HG02973 (cell line): Measurements from ENCODE around the gene UBR3.

Experiments used
- ATAC-seq: cut with Tn5 transposase; IDR thresholded peaks from one replicate; pipeline ENCODE4 v1.9.1; 2021; ENCODE audit warnings: moderate library complexity; ENCODE audit not compliant: unreplicated experiment

Gene UBR3

GRCh38 chr2:170039401-170040172, 212.3 kb downstream of the UBR3 start:
- ATAC-seq, result no peak

GRCh38 chr2:170044751-170045478, 217.7 kb downstream of the UBR3 start:
- ATAC-seq, result no peak

GRCh38 chr2:170047331-170048065, 220.2 kb downstream of the UBR3 start:
- ATAC-seq, result no peak

DNA sequence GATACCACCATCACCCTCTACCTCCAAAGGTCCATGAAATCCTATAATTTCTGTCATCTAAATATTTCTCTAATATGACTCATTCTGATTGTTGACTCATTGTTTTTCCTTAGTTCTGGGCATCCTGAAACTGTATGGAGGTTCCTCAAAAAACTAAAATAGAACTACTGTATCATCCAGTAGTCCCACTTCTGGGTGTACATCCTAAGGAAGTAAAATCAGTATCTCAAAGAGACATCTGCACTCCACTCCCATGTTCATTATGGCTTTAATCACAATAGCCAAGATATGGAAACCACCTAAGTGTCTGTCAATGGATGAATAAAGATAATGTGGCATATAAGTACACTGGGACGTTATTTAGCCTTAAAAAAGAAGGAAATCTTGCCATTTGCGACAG, 224.9 kb downstream of the UBR3 start:
- ATAC-seq, result no peak

DNA sequence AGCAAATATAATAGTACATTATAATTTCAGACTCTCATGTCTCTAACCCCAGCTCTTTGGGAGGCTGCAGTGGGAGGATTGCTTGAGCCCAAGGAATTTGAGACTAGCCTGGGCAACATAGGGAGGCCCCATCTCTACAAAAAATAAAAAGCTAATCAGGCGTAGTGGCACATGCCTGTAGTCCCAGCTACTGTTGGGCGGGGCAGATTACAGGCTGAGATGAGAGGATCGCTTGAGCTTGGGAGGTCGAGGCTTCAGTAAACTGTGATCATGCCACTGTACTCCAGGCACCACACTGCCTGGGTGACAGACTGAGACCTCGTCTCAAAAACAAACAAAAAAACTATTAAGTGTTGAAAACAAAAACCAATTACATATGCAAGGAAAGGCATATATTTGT, 227.7 kb downstream of the UBR3 start:
- ATAC-seq, result no peak

DNA sequence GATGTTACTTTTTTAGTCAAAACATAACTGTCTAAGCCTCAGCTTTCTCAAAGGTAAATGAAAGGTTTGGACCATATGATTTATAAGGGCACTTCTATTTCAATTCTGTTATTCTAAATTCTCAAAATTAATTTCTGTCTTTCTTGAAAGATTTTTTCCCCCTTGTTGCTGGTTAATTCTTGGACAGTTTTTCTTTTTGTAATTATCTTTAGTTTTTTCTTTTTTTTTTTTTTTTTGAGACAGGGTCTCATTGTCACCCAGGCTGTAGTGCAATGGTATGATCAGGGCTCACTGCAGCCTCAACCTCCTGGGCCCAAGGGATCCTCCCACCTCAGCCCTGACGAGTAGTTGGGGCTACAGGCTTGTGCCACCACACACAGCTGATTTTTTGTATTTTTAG, 229.6 kb downstream of the UBR3 start:
- ATAC-seq, result no peak

- no peak for ATAC-seq
These were observed 236.4 kb downstream of the UBR3 start for GRCh38 chr2:170063456-170064235.

GRCh38 chr2:170070778-170071177, 243.5 kb downstream of the UBR3 start:
- no peak for ATAC-seq

- no peak for ATAC-seq
These were observed 246.0 kb downstream of the UBR3 start for GRCh38 chr2:170073288-170073687.

GRCh38 chr2:170076189-170076588, 248.9 kb downstream of the UBR3 start:
- no peak for ATAC-seq

- no peak for ATAC-seq
These were observed 250.7 kb downstream of the UBR3 start for GRCh38 chr2:170077830-170078569.

- no peak for ATAC-seq
These were observed 257.7 kb downstream of the UBR3 start for GRCh38 chr2:170084820-170085491.

- no peak for ATAC-seq
These were observed 258.9 kb downstream of the UBR3 start for GRCh38 chr2:170086117-170086688.

DNA sequence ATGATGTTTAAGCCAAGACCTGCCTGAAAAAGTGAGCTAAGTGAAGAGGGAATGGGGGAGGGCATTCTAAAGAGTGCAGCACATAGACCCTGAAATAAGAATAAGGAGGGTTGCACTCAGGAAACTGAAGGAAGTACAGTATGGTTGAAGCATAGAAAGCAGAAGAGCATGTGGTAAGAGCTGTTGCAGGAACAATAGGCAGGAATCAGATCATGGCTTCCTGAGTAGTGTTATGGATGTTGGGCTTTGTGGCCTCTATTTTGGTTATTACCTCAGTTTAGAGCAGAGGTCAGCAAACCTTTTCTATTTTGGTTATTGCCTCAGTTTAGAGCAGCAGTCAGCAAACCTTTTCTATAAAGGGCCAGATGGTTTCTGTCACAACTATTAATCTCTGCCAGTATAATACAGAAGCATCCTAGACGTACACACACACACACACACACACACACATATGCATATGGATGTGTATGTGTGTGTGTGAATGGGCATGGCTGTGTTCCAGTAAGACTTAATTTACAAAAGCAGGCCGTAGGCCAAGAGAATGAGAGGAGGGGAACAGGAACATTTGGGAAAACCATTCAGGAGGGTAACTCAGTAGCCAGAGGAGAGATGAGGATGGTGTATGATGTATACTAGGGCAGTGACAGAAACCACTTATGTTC, 259.6 kb downstream of the UBR3 start:
- ATAC-seq, result no peak

DNA sequence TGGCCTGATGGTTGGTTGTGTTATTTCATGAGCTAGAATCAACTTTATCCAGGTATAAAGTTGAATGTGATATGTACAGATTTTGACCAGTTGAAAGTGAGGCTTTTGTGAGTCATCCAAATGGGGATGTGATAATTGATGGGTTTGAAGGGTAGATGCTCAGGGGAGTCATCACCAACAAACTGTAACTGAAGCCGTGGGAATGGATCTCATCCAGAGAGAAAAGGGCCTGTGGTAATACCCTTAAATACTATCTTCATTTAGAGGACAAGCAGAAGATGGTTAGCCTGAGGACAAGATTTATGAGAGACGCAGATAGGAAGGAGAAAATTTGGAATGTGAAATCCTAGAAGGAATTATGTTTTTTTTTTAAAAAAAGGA, 260.1 kb downstream of the UBR3 start:
- no peak for ATAC-seq

DNA sequence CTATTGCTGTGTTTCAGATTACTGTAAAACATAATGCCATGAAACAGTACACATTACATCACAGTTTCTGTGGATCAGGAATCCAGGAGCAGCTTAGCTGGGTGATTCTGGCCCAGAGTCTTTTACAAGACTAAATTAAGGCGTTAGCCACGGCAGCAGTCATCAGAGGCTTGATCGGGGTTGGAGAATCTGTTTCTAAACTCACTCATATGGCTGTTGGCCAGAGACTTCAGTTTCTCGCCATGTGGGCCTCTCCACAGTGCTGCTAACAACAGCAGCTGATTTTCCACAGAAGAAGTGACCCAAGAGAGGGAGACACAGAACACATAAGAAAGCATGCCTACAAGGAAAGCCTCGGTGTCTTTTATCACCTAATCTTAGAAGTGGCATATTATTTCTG, 261.5 kb downstream of the UBR3 start:
- ATAC-seq, result no peak

DNA sequence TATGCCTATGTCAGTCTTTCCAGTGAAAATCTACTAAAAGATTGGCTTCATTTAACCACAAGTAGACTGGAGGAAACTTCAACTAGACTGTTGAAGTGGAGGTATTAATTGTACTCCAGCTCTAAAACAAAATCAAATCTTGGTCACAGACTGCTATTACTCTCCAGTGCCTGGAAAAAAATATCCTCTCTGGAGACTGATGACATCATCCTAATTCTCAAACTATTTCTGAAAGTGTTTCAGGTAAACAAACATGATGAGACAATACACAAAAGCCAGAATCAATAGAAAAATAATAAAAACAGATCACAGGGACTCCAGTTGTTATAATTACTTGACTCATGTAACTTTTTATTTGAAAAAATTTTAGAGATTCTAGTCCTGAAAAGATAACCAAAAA, 263.0 kb downstream of the UBR3 start:
- ATAC-seq, result no peak

DNA sequence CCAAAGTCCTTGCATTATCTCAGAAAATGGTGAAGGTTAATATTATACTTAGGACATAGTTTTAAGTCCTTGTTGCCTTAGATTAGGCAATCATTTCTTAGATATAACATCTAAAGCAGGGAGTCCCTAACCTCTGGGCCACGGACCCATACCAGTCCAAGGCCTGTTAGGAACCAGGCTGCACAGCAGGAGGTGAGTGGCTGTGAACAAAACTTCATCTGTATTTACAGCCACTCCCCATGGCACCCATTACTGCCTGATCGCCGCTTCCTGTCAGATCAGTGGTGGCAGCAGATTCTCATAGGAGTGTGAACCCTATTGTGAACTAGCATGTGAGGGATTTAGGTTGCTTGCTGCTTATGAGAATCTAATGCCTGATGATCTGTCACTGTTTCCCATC, 264.2 kb downstream of the UBR3 start:
- ATAC-seq, result no peak
